ENCODE data around the gene ZNF714.
"Not testable (repeated sequence)": the region's sequence is repeated elsewhere in the genome, so short reads cannot be mapped to it uniquely, and the experiment has no call there.

The ZNF714 gene

GRCh38 chr19:21115430-21115829 is 33.4 kb downstream of the ZNF714 start:
- DNase-seq: no peak
- Mint-ChIP-seq H3K4me3 (no peak overlapping the region), H3K9me3 (peaks cover 54% of the 10 kb centered on the region), H3K36me3 (peaks cover 85% of the 10 kb centered on the region), H3K4me1 (no peaks in the 10 kb centered on the region), H3K27me3 (no peaks in the 10 kb centered on the region), H3K27ac (no peak overlapping the region)
- CTCF ChIA-PET: no interaction called here

- no peak overlapping the region for H3K4me3 Mint-ChIP-seq
- no peaks in the 10 kb centered on the region for H3K4me1 Mint-ChIP-seq
- CTCF ChIA-PET: no interaction called here
- H3K9me3 Mint-ChIP-seq: peaks cover 44% of the 10 kb centered on the region
- H3K36me3 Mint-ChIP-seq: peaks cover 74% of the 10 kb centered on the region
- H3K27me3 Mint-ChIP-seq: no peaks in the 10 kb centered on the region
- DNase-seq: no peak
- no peak overlapping the region for H3K27ac Mint-ChIP-seq
Observed at GRCh38 chr19:21117041-21117907, 35.3 kb downstream of the ZNF714 start.

- H3K4me1 Mint-ChIP-seq: no peaks in the 10 kb centered on the region
- peaks cover 20% of the 10 kb centered on the region for H3K9me3 Mint-ChIP-seq
- H3K36me3 Mint-ChIP-seq: peaks cover 21% of the 10 kb centered on the region
- no peak overlapping the region for H3K4me3 Mint-ChIP-seq
- CTCF ChIA-PET: no interaction called here
- peaks cover 3% of the 10 kb centered on the region for H3K27me3 Mint-ChIP-seq
- DNase-seq: no peak
- no peak overlapping the region for H3K27ac Mint-ChIP-seq
Observed at GRCh38 chr19:21126078-21126477, 44.1 kb downstream of the ZNF714 start.

GRCh38 chr19:21127001-21127400 is 45.0 kb downstream of the ZNF714 start:
- H3K4me3 Mint-ChIP-seq: no peak overlapping the region
- no peaks in the 10 kb centered on the region for H3K4me1 Mint-ChIP-seq
- H3K27ac Mint-ChIP-seq: no peak overlapping the region
- CTCF ChIA-PET: no interaction called here
- peaks cover 17% of the 10 kb centered on the region for H3K36me3 Mint-ChIP-seq
- peaks cover 20% of the 10 kb centered on the region for H3K9me3 Mint-ChIP-seq
- H3K27me3 Mint-ChIP-seq: peaks cover 3% of the 10 kb centered on the region
- DNase-seq: no peak

GRCh38 chr19:21127898-21128297 is 45.9 kb downstream of the ZNF714 start:
- Mint-ChIP-seq H3K4me1 (no peaks in the 10 kb centered on the region), H3K9me3 (peaks cover 16% of the 10 kb centered on the region), H3K27me3 (peaks cover 3% of the 10 kb centered on the region), H3K36me3 (peaks cover 10% of the 10 kb centered on the region), H3K27ac (no peak overlapping the region), H3K4me3 (no peak overlapping the region)
- CTCF ChIA-PET: no interaction called here
- DNase-seq: no peak

- Mint-ChIP-seq H3K4me3 (no peak overlapping the region), H3K36me3 (peaks cover 10% of the 10 kb centered on the region), H3K27ac (no peak overlapping the region), H3K9me3 (peaks cover 24% of the 10 kb centered on the region), H3K27me3 (peaks cover 3% of the 10 kb centered on the region), H3K4me1 (no peaks in the 10 kb centered on the region)
- CTCF ChIA-PET: no interaction called here
- no peak for DNase-seq
Observed at GRCh38 chr19:21128901-21129698, 47.1 kb downstream of the ZNF714 start.

- Mint-ChIP-seq H3K4me3 (no peak overlapping the region), H3K4me1 (peaks cover 4% of the 10 kb centered on the region), H3K27ac (no peak overlapping the region), H3K27me3 (peaks cover 7% of the 10 kb centered on the region), H3K36me3 (peaks cover 9% of the 10 kb centered on the region), H3K9me3 (peaks cover 27% of the 10 kb centered on the region)
- no peak for DNase-seq
- CTCF ChIA-PET: no interaction called here
Observed at GRCh38 chr19:21130097-21130775, 48.2 kb downstream of the ZNF714 start.

- H3K9me3 Mint-ChIP-seq: peaks cover 23% of the 10 kb centered on the region
- no peak for DNase-seq
- H3K27me3 Mint-ChIP-seq: peaks cover 7% of the 10 kb centered on the region
- no peak overlapping the region for H3K27ac Mint-ChIP-seq
- H3K36me3 Mint-ChIP-seq: peaks cover 2% of the 10 kb centered on the region
- no peak overlapping the region for H3K4me3 Mint-ChIP-seq
- CTCF ChIA-PET: no interaction called here
- peaks cover 4% of the 10 kb centered on the region for H3K4me1 Mint-ChIP-seq
Observed at GRCh38 chr19:21133633-21134032, 51.6 kb downstream of the ZNF714 start.

- DNase-seq: no peak
- Mint-ChIP-seq H3K4me1 (peaks cover 4% of the 10 kb centered on the region), H3K27me3 (peaks cover 4% of the 10 kb centered on the region), H3K9me3 (peaks cover 25% of the 10 kb centered on the region), H3K27ac (no peak overlapping the region), H3K36me3 (peaks cover 2% of the 10 kb centered on the region), H3K4me3 (no peak overlapping the region)
- CTCF ChIA-PET: no interaction called here
Observed at GRCh38 chr19:21134934-21135366, 52.9 kb downstream of the ZNF714 start.

- peaks cover 4% of the 10 kb centered on the region for H3K27me3 Mint-ChIP-seq
- H3K27ac Mint-ChIP-seq: no peak overlapping the region
- H3K4me1 Mint-ChIP-seq: peaks cover 4% of the 10 kb centered on the region
- H3K9me3 Mint-ChIP-seq: peaks cover 20% of the 10 kb centered on the region
- no peak for DNase-seq
- CTCF ChIA-PET: no interaction called here
- H3K36me3 Mint-ChIP-seq: peaks cover 2% of the 10 kb centered on the region
- H3K4me3 Mint-ChIP-seq: no peak overlapping the region
Observed at GRCh38 chr19:21135433-21135832, 53.4 kb downstream of the ZNF714 start.

- DNase-seq: no peak
- no peak overlapping the region for H3K4me3 Mint-ChIP-seq
- CTCF ChIA-PET: no interaction called here
- H3K36me3 Mint-ChIP-seq: peaks cover 11% of the 10 kb centered on the region
- H3K27me3 Mint-ChIP-seq: peaks cover 4% of the 10 kb centered on the region
- H3K27ac Mint-ChIP-seq: no peak overlapping the region
- H3K9me3 Mint-ChIP-seq: peaks cover 20% of the 10 kb centered on the region
- H3K4me1 Mint-ChIP-seq: peaks cover 18% of the 10 kb centered on the region
Observed at GRCh38 chr19:21138130-21138529, 56.1 kb downstream of the ZNF714 start.

GRCh38 chr19:21141006-21141405 is 59.0 kb downstream of the ZNF714 start:
- CTCF ChIA-PET, H3K27ac Mint-ChIP-seq, H3K4me3 Mint-ChIP-seq, H3K27me3 Mint-ChIP-seq, DNase-seq: not testable (repeated sequence)
- H3K9me3 Mint-ChIP-seq: peaks cover 11% of the 10 kb centered on the region
- H3K4me1 Mint-ChIP-seq: peaks cover 26% of the 10 kb centered on the region
- peaks cover 37% of the 10 kb centered on the region for H3K36me3 Mint-ChIP-seq

- H3K4me1 Mint-ChIP-seq: peaks cover 26% of the 10 kb centered on the region
- H3K4me3 Mint-ChIP-seq: peak within 1 kb of the TSS; percentile 97
- peaks cover 17% of the 10 kb centered on the region for H3K9me3 Mint-ChIP-seq
- CTCF ChIA-PET: no interaction called here
- peaks cover 47% of the 10 kb centered on the region for H3K36me3 Mint-ChIP-seq
- peak; percentile 94 for DNase-seq
- peak within 1 kb of the TSS; percentile 97 for H3K27ac Mint-ChIP-seq
- H3K27me3 Mint-ChIP-seq: no peaks in the 10 kb centered on the region
Observed at GRCh38 chr19:21141787-21142464, 59.9 kb downstream of the ZNF714 start, which contains the start of gene ZNF431. Gene ZNF431, plus strand, starts transcription at chr19:21142040. Its CDS starts 144 bp downstream, at chr19:21142184.

- Mint-ChIP-seq H3K9me3 (peaks cover 24% of the 10 kb centered on the region), H3K4me3 (peak overlapping the region; percentile 46), H3K27me3 (no peaks in the 10 kb centered on the region), H3K27ac (no peak overlapping the region), H3K36me3 (peaks cover 61% of the 10 kb centered on the region), H3K4me1 (peaks cover 26% of the 10 kb centered on the region)
- no peak for DNase-seq
- CTCF ChIA-PET: interaction anchor here (0.9 kb wide), 1 partner anchor 59 kb away, joined by 3 read pairs; no protein-coding TSS in a partner anchor
Observed at GRCh38 chr19:21143428-21143827, 61.4 kb downstream of the ZNF714 start.

All from activated naive CD4-positive, alpha-beta T cell treated with anti-CD3 and anti-CD28 coated beads, Interleukin-2, amount 10 ng/mL, durations not matched to agents 7 days and 5 days (primary cell).